B cell (primary cell): ENCODE measurements around the gene TRMT10A. TPM values are rescaled to one million over a fixed set of nuclear protein-coding genes. Genes with fewer than 3 reads are reported as not detected.

Experiments
- ATAC-seq: fragments of 200-7000 bp; cut with Tn5 transposase; one replicate; pipeline ENCODE4 v1.10.0; 2021; ENCODE audit warnings: low read depth, mild to moderate bottlenecking, moderate number of reproducible peaks, moderate library complexity
- CTCF ChIA-PET: fragments of 350-600 bp; sonication (Branson Sonifier 250); formaldehyde crosslinking; loops from one replicate; lab custom pipeline; 2021; ENCODE audit warnings: antibody characterized with exemption, inconsistent platforms; lab: Charles Lee
- POLR2A ChIA-PET: fragments of 350-600 bp; sonication (Branson Sonifier 250); formaldehyde crosslinking; loops from one replicate; lab custom pipeline; 2021; ENCODE audit warnings: antibody characterized with exemption; lab: Charles Lee
- DNase-seq: peaks from one replicate; pipeline ENCODE4 v3.0.0; 2013
- H2AFZ ChIP-seq: 2 replicates; pipeline ENCODE4 v1.6.1; 2012; ENCODE audit warnings: mild to moderate bottlenecking, low read depth, low read length; ENCODE audit not compliant: insufficient read depth, poor library complexity, severe bottlenecking
- H3K27ac ChIP-seq, 2 donors: 1 replicate in 1 of 2; 2 replicates in 1 of 2; pipeline ENCODE4 v1.5.1; 2012 to 2013; ENCODE audit warnings: low read length in 2 of 2, mild to moderate bottlenecking in 2 of 2, moderate library complexity in 1 of 2
- H3K27me3 ChIP-seq, 4 experiments: fragments of 200-600 bp in 1 of 4; sonication (generic) in 1 of 4; replicated peaks in 1 of 4; 1 replicate in 2 of 4; 2 replicates in 2 of 4; pipeline versions ENCODE4 v1.6.1 to v1.7.0; 2013 to 2016; ENCODE audit warnings: low read length in 3 of 4, mild to moderate bottlenecking in 2 of 4, mixed read lengths in 1 of 4, moderate library complexity in 1 of 4; ENCODE audit not compliant: insufficient read depth in 4 of 4, control insufficient read depth in 3 of 4; ENCODE audit errors: control extremely low read depth in 1 of 4
- H3K36me3 ChIP-seq, 2 experiments: replicated peaks in 1 of 2; 1 replicate in 1 of 2; 2 replicates in 1 of 2; pipeline versions ENCODE4 v1.6.1 to v1.7.1; 2013; ENCODE audit warnings: low read length in 1 of 2; ENCODE audit not compliant: insufficient read depth in 2 of 2, control insufficient read depth in 1 of 2; ENCODE audit errors: control extremely low read depth in 1 of 2, extremely low read depth in 1 of 2
- H3K4me1 ChIP-seq, 2 donors: fragments of 200-600 bp in 1 of 2; sonication (generic) in 1 of 2; 1 replicate in 1 of 2; 2 replicates in 1 of 2; pipeline versions ENCODE4 v1.5.1 to v1.6.1; 2013 to 2017; ENCODE audit warnings: low read length in 2 of 2; ENCODE audit not compliant: control insufficient read depth in 2 of 2, insufficient read depth in 2 of 2
- H3K4me2 ChIP-seq: replicated peaks from 2 replicates; pipeline ENCODE3; 2012; ENCODE audit warnings: mild to moderate bottlenecking, low read depth, low read length; ENCODE audit not compliant: poor library complexity, severe bottlenecking
- H3K4me3 ChIP-seq, 5 experiments: fragments of 200-600 bp in 1 of 5; sonication (generic) in 1 of 5; 1 replicate in 3 of 5; 2 replicates in 2 of 5; pipeline versions ENCODE4 v1.5.1 to v1.7.0; 2011 to 2016; ENCODE audit warnings: low read length in 4 of 5, mild to moderate bottlenecking in 4 of 5, low read depth in 2 of 5, control low read depth in 1 of 5, moderate library complexity in 1 of 5; ENCODE audit not compliant: insufficient read depth in 1 of 5; ENCODE audit errors: control extremely low read depth in 1 of 5, extremely low read depth in 1 of 5
- H3K79me2 ChIP-seq: fragments of 200-600 bp; sonication (generic); one replicate; pipeline ENCODE4 v1.6.0; 2016; ENCODE audit warnings: low read length; ENCODE audit not compliant: control insufficient read depth, insufficient read depth
- H3K9ac ChIP-seq: fragments of 200-600 bp; sonication (generic); 2 replicates; pipeline ENCODE4 v1.6.1; 2017; ENCODE audit warnings: mild to moderate bottlenecking, low read length, moderate library complexity
- H3K9me3 ChIP-seq, 3 donors: one replicate each; pipeline versions ENCODE4 v1.6.1 to v1.7.1; 2013; ENCODE audit warnings: low read length in 2 of 3; ENCODE audit not compliant: control insufficient read depth in 2 of 3, insufficient read depth in 1 of 3; ENCODE audit errors: control extremely low read depth in 1 of 3
- H4K20me1 ChIP-seq: 2 replicates; pipeline ENCODE4 v1.6.0; 2012; ENCODE audit warnings: mild to moderate bottlenecking, low read length; ENCODE audit not compliant: insufficient read depth, control insufficient read depth, poor library complexity, severe bottlenecking
- H3K27ac Mint-ChIP-seq: one replicate; pipeline ENCODE4 v1.8.0; 2021; ENCODE audit warnings: mixed read lengths
- H3K27me3 Mint-ChIP-seq: one replicate; pipeline ENCODE4 v1.8.0; 2021; ENCODE audit warnings: mixed read lengths
- H3K4me1 Mint-ChIP-seq: one replicate; pipeline ENCODE4 v1.8.0; 2021; ENCODE audit warnings: mixed read lengths
- H3K4me3 Mint-ChIP-seq: one replicate; pipeline ENCODE4 v1.8.0; 2021; ENCODE audit warnings: mixed read lengths
- H3K9me3 Mint-ChIP-seq: one replicate; pipeline ENCODE4 v1.8.0; 2022; ENCODE audit warnings: mixed read lengths; ENCODE audit not compliant: insufficient read depth
- CTCF ChIP-seq: fragments of 200-600 bp; IDR thresholded peaks from one replicate; pipeline ENCODE4 v1.8.0; 2022; ENCODE audit warnings: antibody characterized with exemption, mild to moderate bottlenecking
- EZH2 ChIP-seq: IDR thresholded peaks from 2 replicates; pipeline ENCODE4 v1.6.1; 2012; ENCODE audit warnings: borderline replicate concordance, low read depth, mild to moderate bottlenecking, moderate library complexity, low read length; ENCODE audit not compliant: insufficient read depth, poor library complexity, severe bottlenecking
- WGBS: methylation state at CpG from one replicate; pipeline ENCODE4 v1.1.5; 2013; ENCODE audit warnings: missing lambda C conversion rate; ENCODE audit not compliant: insufficient coverage; 5-methylcytosine and 5-hydroxymethylcytosine counted together
- intact Hi-C: fragments of 100-400 bp; cut with micrococcal nuclease; formaldehyde crosslinking; loops from one replicate; pipeline ENCODE4 v1.10.0; 2022
- polyA minus RNA-seq: library from RNA; depleted of rRNA, polyadenylated mRNA; stranded (reverse); fragments of >200 nt; gene quantifications from 2 replicates; pipeline ENCODE4 v1.2.3, GENCODE V29; 2012
- polyA plus RNA-seq: library from polyadenylated mRNA; depleted of rRNA; stranded (reverse); fragments of >200 nt; gene quantifications from 2 replicates; pipeline ENCODE4 v1.2.3, GENCODE V29; 2012
- total RNA-seq, 2 donors: library from RNA; stranded (reverse); fragments of 120-200 nt in 1 of 2; gene quantifications; 1 replicate in 1 of 2; 2 replicates in 1 of 2; pipeline versions ENCODE4 v1.2.3 to v1.2.4, GENCODE V29; 2013 to 2022

TRMT10A gene, protein sequence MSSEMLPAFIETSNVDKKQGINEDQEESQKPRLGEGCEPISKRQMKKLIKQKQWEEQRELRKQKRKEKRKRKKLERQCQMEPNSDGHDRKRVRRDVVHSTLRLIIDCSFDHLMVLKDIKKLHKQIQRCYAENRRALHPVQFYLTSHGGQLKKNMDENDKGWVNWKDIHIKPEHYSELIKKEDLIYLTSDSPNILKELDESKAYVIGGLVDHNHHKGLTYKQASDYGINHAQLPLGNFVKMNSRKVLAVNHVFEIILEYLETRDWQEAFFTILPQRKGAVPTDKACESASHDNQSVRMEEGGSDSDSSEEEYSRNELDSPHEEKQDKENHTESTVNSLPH
- total RNA-seq (4.5 and 5.5 TPM in 2 replicates), polyA plus RNA-seq (1.4 and 2.3 TPM in 2 replicates), polyA minus RNA-seq (1.0 and 1.6 TPM in 2 replicates)
- total RNA-seq (2013), result 9.6 TPM

DNA sequence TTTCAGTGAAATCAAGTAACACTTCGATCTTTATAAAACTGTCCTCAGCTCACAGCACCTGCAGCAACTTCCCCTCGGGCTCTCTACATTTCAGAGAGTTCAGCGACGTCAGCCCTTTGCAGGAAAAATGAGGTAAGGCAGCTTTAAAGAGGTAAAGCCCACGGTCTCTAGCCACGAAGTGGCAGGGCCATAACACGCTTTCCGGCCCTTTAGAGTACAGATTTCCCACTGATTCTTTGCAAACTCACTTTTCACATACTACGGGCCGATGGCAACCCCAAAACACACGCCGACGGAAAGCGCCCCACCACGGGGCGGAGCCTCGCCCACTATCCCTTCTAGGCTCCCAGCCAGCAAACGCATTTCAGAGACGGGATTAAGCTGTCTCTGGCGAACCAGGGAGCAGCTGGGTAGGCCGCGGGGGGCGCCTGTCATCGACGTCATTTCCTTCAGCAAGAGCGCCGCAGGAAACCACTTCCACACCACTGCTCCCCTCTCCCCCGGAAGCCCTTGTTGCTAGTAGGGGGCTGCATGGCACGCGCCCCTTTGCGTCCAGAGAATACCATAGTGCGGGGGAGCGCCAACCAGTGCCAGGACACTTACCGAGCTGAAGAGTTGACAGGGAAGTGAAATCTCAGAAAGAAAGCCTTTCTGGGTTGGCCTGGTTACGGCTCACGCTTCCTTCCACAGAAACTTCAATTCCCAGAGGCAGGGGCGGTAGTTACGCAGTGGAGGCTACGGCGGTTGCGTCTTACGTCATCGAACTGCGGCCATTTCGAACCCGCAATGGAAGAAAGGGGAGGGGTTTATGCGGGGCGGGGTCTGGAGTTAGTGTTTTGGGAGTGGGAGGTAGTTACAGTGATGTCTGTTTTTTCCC is at the start of gene TRMT10A:
Gene TRMT10A (minus strand): TSS at position 730 of the 877 bp plus-strand sequence. CDS start 4,701 bp downstream, outside the sequence.
- H3K4me2 ChIP-seq, result peak within 1 kb of the TSS; percentile 87
- WGBS, result under 1% methylated on average over 34 of the region's 48 CpGs
- H3K4me3 Mint-ChIP-seq, result peak within 1 kb of the TSS; percentile 99
- H3K9ac ChIP-seq, result peak within 1 kb of the TSS; percentile 84
- H3K9me3 Mint-ChIP-seq, result no peaks in the 10 kb centered on the region
- H3K27me3 Mint-ChIP-seq, result peaks cover 24% of the 10 kb centered on the region
- peak within 1 kb of the TSS; percentile 86 for H2AFZ ChIP-seq
- peak within 1 kb of the TSS; percentile 100 for H3K27ac Mint-ChIP-seq
- no peaks in the 10 kb centered on the region for H3K9me3 ChIP-seq
- ChIA-PET CTCF (interaction anchor here (0.6 to 3.7 kb wide), 16 partner anchors 9 to 1231 kb away, joined by 3 to 44 read pairs (median 4); partner anchors contain the start of genes DNAJB14, H2AZ1, LAMTOR3 and METAP1), POLR2A (interaction anchor here (0.5 to 1.5 kb wide), 11 partner anchors 9 to 475 kb away, joined by 3 to 8 read pairs (median 3); partner anchors contain the start of genes ADH5, DAPP1, H2AZ1 and LAMTOR3)
- peaks cover 18% of the 10 kb centered on the region for H3K4me1 Mint-ChIP-seq
- H3K27ac ChIP-seq, result peak within 1 kb of the TSS; percentile 96
- ATAC-seq (peak; percentile 84), DNase-seq (peak; percentile 98)
- H4K20me1 ChIP-seq, result no peaks in the 10 kb centered on the region
- H3K4me3 ChIP-seq, result peak within 1 kb of the TSS; percentile 73 to 92 (median 80)
- TF ChIP-seq CTCF (no peak), EZH2 (no peak)
- H3K36me3 ChIP-seq, result peaks cover 0 to 1% of the 10 kb centered on the region in 2 experiments
- H3K79me2 ChIP-seq, result no peaks in the 10 kb centered on the region
- peaks cover 4 to 9% of the 10 kb centered on the region in 2 donors for H3K4me1 ChIP-seq
- peaks cover 0 to 9% (median 2%) of the 10 kb centered on the region in 4 experiments for H3K27me3 ChIP-seq
- intact Hi-C loops, result loop anchor here (1.0 to 10.0 kb wide), 9 partner anchors 253 to 1421 kb away; partner anchors contain the start of genes ADH5, DAPP1, EIF4E and H2AZ1
